Smooth muscle cell of bladder (primary cell): ENCODE data around the gene OAF. TPM values are rescaled to one million over a fixed set of nuclear protein-coding genes. Genes with fewer than 3 reads are reported as not detected.

ENCODE experiments used
- total RNA-seq: library from RNA; depleted of rRNA; stranded (reverse); fragments of >200 nt; gene quantifications from 2 replicates; pipeline ENCODE4 v1.2.3, GENCODE V29; 2014

The OAF gene
- 17.1 and 34.8 TPM in 2 replicates for total RNA-seq

GRCh38 chr11:120210626-120211521, at the start of gene OAF:
OAF (plus strand) TSS chr11:120211032; CDS start chr11:120211280, 248 bp downstream.

GRCh38 chr11:120239713-120240640, 29.1 kb downstream of the OAF start, which contains the start of gene POU2F3:
POU2F3 (plus strand) TSS chr11:120240140; CDS start chr11:120240344, 204 bp downstream.

Other genes with a start within 250 kb of the OAF start
- 0.57 and 1.1 TPM in 2 replicates for gene TRIM29, start 72.9 kb upstream of the OAF start, total RNA-seq
- gene POU2F3, start 29.1 kb downstream of the OAF start, total RNA-seq: 0.09 TPM in 1 of 2 replicates, not detected in the other
- gene TLCD5, start 114.3 kb downstream of the OAF start, total RNA-seq: 5.4 and 7.0 TPM in 2 replicates
- gene ARHGEF12, start 125.4 kb downstream of the OAF start, total RNA-seq: 73.4 and 80.3 TPM in 2 replicates